Superior temporal gyrus (tissue), 1 donor: ENCODE data around the gene MYO10.
"Not testable (repeated sequence)": the region's sequence is repeated elsewhere in the genome, so short reads cannot be mapped to it uniquely, and the experiment has no call there.

Source experiments
- DNase-seq: peaks from one replicate; pipeline ENCODE4 v3.0.0-alpha.2; 2016; ENCODE audit errors: extremely low spot score

MYO10 gene

GRCh38 chr5:16886793-16887345 lies 49.2 kb downstream of the MYO10 start:
- no peak for DNase-seq

GRCh38 chr5:16886366-16886736 lies 49.7 kb downstream of the MYO10 start:
- no peak for DNase-seq

- no peak for DNase-seq
Observed at GRCh38 chr5:16885635-16886365, 50.3 kb downstream of the MYO10 start.

- no peak for DNase-seq
Observed at GRCh38 chr5:16884595-16884994, 51.5 kb downstream of the MYO10 start.

GRCh38 chr5:16883806-16884205 lies 52.3 kb downstream of the MYO10 start:
- DNase-seq = no peak

GRCh38 chr5:16883176-16883575 lies 52.9 kb downstream of the MYO10 start:
- DNase-seq = no peak

GRCh38 chr5:16881251-16881650 lies 54.8 kb downstream of the MYO10 start:
- no peak for DNase-seq

- no peak for DNase-seq
Observed at GRCh38 chr5:16880547-16880946, 55.5 kb downstream of the MYO10 start.

GRCh38 chr5:16879650-16880049 lies 56.4 kb downstream of the MYO10 start:
- DNase-seq = no peak

- DNase-seq = no peak
Observed at GRCh38 chr5:16879191-16879590, 56.9 kb downstream of the MYO10 start.

GRCh38 chr5:16877267-16877935 lies 58.7 kb downstream of the MYO10 start:
- no peak for DNase-seq

- DNase-seq = not testable (repeated sequence)
Observed at GRCh38 chr5:16874424-16874823, 61.7 kb downstream of the MYO10 start.

- DNase-seq = no peak
Observed at GRCh38 chr5:16871746-16872339, 64.2 kb downstream of the MYO10 start.

- DNase-seq = no peak
Observed at GRCh38 chr5:16870878-16871277, 65.2 kb downstream of the MYO10 start.

- DNase-seq = no peak
Observed at GRCh38 chr5:16869821-16870796, 66.0 kb downstream of the MYO10 start.

- no peak for DNase-seq
Observed at GRCh38 chr5:16867577-16867953, 68.5 kb downstream of the MYO10 start.

GRCh38 chr5:16866795-16867576 lies 69.1 kb downstream of the MYO10 start:
- no peak for DNase-seq

- no peak for DNase-seq
Observed at GRCh38 chr5:16866273-16866672, 69.8 kb downstream of the MYO10 start.

- DNase-seq = no peak
Observed at GRCh38 chr5:16865151-16865550, 70.9 kb downstream of the MYO10 start.

- DNase-seq = no peak
Observed at GRCh38 chr5:16864631-16865131, 71.4 kb downstream of the MYO10 start.
